ENCODE data around the gene SLC16A3.

DNA sequence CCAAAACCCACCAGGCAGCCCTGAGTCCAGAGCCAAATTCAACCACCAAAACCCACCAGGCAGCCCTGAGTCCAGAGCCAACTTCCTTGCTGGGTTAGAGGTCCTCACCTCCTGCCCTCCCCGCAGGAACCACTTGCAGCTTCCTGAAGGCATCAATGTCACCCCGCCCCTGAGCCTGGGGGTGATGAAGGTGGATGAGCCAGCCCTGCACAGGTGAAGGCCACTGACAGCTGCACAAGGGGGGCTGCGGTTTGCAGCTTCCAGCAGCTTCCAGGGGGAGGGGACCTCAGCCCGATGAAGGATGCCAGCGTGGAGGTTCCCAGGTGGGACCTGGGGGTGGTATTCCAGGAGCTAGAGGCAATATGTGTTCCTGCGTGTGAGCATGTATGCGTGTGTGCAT is 52.2 kb downstream of the SLC16A3 start:
- TF ChIP-seq ZNF331 (CRISPR knock-in tag; IDR thresholded peaks at IDR 0.05; ENCODE audit: low read depth) (no peak), EZH2 (IDR thresholded peaks at IDR 0.05; ENCODE audit: low read depth, unreplicated experiment) (no peak), POLR2AphosphoS5 (IDR thresholded peaks at IDR 0.05; ENCODE audit: low read depth) (no peak), CREB1 (CRISPR knock-in tag; IDR thresholded peaks at IDR 0.05; ENCODE audit: low read depth) (no peak), EZH2phosphoT487 (IDR thresholded peaks at IDR 0.05; ENCODE audit: unreplicated experiment) (no peak), STAT1 (IDR thresholded peaks at IDR 0.05; ENCODE audit: unreplicated experiment) (no peak), JUNB (IDR thresholded peaks at IDR 0.05; ENCODE audit: unreplicated experiment) (no peak), ETS1 (IDR thresholded peaks at IDR 0.05) (no peak)
- TF ChIP-seq, protein P1, sequence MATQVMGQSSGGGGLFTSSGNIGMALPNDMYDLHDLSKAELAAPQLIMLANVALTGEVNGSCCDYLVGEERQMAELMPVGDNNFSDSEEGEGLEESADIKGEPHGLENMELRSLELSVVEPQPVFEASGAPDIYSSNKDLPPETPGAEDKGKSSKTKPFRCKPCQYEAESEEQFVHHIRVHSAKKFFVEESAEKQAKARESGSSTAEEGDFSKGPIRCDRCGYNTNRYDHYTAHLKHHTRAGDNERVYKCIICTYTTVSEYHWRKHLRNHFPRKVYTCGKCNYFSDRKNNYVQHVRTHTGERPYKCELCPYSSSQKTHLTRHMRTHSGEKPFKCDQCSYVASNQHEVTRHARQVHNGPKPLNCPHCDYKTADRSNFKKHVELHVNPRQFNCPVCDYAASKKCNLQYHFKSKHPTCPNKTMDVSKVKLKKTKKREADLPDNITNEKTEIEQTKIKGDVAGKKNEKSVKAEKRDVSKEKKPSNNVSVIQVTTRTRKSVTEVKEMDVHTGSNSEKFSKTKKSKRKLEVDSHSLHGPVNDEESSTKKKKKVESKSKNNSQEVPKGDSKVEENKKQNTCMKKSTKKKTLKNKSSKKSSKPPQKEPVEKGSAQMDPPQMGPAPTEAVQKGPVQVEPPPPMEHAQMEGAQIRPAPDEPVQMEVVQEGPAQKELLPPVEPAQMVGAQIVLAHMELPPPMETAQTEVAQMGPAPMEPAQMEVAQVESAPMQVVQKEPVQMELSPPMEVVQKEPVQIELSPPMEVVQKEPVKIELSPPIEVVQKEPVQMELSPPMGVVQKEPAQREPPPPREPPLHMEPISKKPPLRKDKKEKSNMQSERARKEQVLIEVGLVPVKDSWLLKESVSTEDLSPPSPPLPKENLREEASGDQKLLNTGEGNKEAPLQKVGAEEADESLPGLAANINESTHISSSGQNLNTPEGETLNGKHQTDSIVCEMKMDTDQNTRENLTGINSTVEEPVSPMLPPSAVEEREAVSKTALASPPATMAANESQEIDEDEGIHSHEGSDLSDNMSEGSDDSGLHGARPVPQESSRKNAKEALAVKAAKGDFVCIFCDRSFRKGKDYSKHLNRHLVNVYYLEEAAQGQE (IDR thresholded peaks at IDR 0.05; ENCODE audit: unreplicated experiment), result no peak
- TF ChIP-seq, protein P2, sequence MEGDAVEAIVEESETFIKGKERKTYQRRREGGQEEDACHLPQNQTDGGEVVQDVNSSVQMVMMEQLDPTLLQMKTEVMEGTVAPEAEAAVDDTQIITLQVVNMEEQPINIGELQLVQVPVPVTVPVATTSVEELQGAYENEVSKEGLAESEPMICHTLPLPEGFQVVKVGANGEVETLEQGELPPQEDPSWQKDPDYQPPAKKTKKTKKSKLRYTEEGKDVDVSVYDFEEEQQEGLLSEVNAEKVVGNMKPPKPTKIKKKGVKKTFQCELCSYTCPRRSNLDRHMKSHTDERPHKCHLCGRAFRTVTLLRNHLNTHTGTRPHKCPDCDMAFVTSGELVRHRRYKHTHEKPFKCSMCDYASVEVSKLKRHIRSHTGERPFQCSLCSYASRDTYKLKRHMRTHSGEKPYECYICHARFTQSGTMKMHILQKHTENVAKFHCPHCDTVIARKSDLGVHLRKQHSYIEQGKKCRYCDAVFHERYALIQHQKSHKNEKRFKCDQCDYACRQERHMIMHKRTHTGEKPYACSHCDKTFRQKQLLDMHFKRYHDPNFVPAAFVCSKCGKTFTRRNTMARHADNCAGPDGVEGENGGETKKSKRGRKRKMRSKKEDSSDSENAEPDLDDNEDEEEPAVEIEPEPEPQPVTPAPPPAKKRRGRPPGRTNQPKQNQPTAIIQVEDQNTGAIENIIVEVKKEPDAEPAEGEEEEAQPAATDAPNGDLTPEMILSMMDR (conservative IDR thresholded peaks at IDR 0.05; ENCODE audit: low read depth in 2 of 2), result no peak
- TF ChIP-seq, protein P3, sequence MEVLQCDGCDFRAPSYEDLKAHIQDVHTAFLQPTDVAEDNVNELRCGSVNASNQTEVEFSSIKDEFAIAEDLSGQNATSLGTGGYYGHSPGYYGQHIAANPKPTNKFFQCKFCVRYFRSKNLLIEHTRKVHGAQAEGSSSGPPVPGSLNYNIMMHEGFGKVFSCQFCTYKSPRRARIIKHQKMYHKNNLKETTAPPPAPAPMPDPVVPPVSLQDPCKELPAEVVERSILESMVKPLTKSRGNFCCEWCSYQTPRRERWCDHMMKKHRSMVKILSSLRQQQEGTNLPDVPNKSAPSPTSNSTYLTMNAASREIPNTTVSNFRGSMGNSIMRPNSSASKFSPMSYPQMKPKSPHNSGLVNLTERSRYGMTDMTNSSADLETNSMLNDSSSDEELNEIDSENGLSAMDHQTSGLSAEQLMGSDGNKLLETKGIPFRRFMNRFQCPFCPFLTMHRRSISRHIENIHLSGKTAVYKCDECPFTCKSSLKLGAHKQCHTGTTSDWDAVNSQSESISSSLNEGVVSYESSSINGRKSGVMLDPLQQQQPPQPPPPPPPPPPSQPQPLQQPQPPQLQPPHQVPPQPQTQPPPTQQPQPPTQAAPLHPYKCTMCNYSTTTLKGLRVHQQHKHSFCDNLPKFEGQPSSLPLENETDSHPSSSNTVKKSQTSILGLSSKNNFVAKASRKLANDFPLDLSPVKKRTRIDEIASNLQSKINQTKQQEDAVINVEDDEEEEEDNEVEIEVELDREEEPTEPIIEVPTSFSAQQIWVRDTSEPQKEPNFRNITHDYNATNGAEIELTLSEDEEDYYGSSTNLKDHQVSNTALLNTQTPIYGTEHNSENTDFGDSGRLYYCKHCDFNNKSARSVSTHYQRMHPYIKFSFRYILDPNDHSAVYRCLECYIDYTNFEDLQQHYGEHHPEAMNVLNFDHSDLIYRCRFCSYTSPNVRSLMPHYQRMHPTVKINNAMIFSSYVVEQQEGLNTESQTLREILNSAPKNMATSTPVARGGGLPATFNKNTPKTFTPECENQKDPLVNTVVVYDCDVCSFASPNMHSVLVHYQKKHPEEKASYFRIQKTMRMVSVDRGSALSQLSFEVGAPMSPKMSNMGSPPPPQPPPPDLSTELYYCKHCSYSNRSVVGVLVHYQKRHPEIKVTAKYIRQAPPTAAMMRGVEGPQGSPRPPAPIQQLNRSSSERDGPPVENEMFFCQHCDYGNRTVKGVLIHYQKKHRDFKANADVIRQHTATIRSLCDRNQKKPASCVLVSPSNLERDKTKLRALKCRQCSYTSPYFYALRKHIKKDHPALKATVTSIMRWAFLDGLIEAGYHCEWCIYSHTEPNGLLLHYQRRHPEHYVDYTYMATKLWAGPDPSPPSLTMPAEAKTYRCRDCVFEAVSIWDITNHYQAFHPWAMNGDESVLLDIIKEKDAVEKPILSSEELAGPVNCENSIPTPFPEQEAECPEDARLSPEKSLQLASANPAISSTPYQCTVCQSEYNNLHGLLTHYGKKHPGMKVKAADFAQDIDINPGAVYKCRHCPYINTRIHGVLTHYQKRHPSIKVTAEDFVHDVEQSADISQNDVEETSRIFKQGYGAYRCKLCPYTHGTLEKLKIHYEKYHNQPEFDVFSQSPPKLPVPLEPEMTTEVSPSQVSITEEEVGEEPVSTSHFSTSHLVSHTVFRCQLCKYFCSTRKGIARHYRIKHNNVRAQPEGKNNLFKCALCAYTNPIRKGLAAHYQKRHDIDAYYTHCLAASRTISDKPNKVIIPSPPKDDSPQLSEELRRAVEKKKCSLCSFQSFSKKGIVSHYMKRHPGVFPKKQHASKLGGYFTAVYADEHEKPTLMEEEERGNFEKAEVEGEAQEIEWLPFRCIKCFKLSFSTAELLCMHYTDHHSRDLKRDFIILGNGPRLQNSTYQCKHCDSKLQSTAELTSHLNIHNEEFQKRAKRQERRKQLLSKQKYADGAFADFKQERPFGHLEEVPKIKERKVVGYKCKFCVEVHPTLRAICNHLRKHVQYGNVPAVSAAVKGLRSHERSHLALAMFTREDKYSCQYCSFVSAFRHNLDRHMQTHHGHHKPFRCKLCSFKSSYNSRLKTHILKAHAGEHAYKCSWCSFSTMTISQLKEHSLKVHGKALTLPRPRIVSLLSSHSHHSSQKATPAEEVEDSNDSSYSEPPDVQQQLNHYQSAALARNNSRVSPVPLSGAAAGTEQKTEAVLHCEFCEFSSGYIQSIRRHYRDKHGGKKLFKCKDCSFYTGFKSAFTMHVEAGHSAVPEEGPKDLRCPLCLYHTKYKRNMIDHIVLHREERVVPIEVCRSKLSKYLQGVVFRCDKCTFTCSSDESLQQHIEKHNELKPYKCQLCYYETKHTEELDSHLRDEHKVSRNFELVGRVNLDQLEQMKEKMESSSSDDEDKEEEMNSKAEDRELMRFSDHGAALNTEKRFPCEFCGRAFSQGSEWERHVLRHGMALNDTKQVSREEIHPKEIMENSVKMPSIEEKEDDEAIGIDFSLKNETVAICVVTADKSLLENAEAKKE (CRISPR knock-in tag; IDR thresholded peaks at IDR 0.05), result no peak

Measured in GM23338 (cell line).